Thoracic aorta (tissue), 2 donors: Measurements from ENCODE around the gene FCER2. TPM values are rescaled to one million over a fixed set of nuclear protein-coding genes. Genes with fewer than 3 reads are reported as not detected.
"Not testable (repeated sequence)": the region's sequence is repeated elsewhere in the genome, so short reads cannot be mapped to it uniquely, and the experiment has no call there.

Source experiments
- ATAC-seq: fragments of 150-250 bp; one replicate; pipeline ENCODE4 v1.8.0; 2017; ENCODE audit warnings: low read depth; ENCODE audit not compliant: insufficient number of reproducible peaks, low FRiP score
- DNase-seq: peaks from one replicate; pipeline ENCODE4 v3.0.0-alpha.2; 2020; ENCODE audit warnings: low spot score
- H3K27ac ChIP-seq, 2 donors: fragments of 200-600 bp; sonication (generic); 1 replicate in 1 of 2; 2 replicates in 1 of 2; pipeline ENCODE4 v1.5.1; 2016; ENCODE audit warnings: mild to moderate bottlenecking in 2 of 2, moderate library complexity in 2 of 2
- H3K27me3 ChIP-seq: fragments of 200-600 bp; sonication (generic); replicated peaks from 2 replicates; pipeline ENCODE4 v1.6.0; 2016; ENCODE audit warnings: mild to moderate bottlenecking; ENCODE audit not compliant: insufficient read depth
- H3K36me3 ChIP-seq: fragments of 200-600 bp; sonication (generic); one replicate; pipeline ENCODE4 v1.5.1; 2016
- H3K4me1 ChIP-seq, 2 donors: fragments of 200-600 bp; sonication (generic); 1 replicate in 1 of 2; 2 replicates in 1 of 2; pipeline versions ENCODE4 v1.5.1 to v1.6.0; 2016; ENCODE audit warnings: low read depth in 2 of 2, mild to moderate bottlenecking in 1 of 2; ENCODE audit not compliant: control insufficient read depth in 1 of 2
- H3K4me3 ChIP-seq: fragments of 200-600 bp; sonication (generic); 2 replicates; pipeline ENCODE4 v1.5.1; 2016; ENCODE audit warnings: mild to moderate bottlenecking
- H3K9me3 ChIP-seq: fragments of 200-600 bp; sonication (generic); 2 replicates; pipeline ENCODE4 v1.5.1; 2016
- total RNA-seq, 2 donors: library from RNA; depleted of rRNA; stranded (reverse); fragments of >200 nt; gene quantifications; one replicate each; pipeline versions ENCODE4 v1.1.0 to v1.2.3, GENCODE V29; 2016
- TF ChIP-seq, protein P1 (sequence below): fragments of 200-600 bp; sonication (generic); IDR thresholded peaks from one replicate; pipeline ENCODE4 v1.5.1; 2019; ENCODE audit warnings: antibody characterized with exemption

Gene FCER2
- total RNA-seq, 2 donors from 2014 or later = 1.4 to 1.5 TPM

DNA sequence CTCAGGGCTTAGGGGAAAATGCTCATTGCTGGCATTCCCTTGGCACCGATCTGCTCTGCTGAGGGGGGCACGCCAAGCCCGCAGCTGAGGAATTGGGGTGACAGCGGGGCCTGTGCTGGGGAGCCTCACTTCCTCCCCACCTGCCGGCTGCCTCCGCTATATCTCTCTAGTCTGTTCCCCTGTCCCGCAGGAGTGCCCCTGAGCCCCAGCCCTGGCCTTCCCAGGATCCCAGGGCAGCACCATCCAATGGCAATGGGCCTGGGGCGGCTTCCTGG lies 55.6 kb downstream of the FCER2 start:
- no peaks in the 10 kb centered on the region for H3K27me3 ChIP-seq
- H3K9me3 ChIP-seq = no peaks in the 10 kb centered on the region
- no peak overlapping the region for H3K27ac ChIP-seq
- TF ChIP-seq, protein P1, sequence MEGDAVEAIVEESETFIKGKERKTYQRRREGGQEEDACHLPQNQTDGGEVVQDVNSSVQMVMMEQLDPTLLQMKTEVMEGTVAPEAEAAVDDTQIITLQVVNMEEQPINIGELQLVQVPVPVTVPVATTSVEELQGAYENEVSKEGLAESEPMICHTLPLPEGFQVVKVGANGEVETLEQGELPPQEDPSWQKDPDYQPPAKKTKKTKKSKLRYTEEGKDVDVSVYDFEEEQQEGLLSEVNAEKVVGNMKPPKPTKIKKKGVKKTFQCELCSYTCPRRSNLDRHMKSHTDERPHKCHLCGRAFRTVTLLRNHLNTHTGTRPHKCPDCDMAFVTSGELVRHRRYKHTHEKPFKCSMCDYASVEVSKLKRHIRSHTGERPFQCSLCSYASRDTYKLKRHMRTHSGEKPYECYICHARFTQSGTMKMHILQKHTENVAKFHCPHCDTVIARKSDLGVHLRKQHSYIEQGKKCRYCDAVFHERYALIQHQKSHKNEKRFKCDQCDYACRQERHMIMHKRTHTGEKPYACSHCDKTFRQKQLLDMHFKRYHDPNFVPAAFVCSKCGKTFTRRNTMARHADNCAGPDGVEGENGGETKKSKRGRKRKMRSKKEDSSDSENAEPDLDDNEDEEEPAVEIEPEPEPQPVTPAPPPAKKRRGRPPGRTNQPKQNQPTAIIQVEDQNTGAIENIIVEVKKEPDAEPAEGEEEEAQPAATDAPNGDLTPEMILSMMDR = no peak
- H3K4me3 ChIP-seq = no peak overlapping the region
- H3K4me1 ChIP-seq = no peaks in the 10 kb centered on the region
- no peak for DNase-seq
- H3K36me3 ChIP-seq = no peaks in the 10 kb centered on the region
- ATAC-seq = no peak

DNA sequence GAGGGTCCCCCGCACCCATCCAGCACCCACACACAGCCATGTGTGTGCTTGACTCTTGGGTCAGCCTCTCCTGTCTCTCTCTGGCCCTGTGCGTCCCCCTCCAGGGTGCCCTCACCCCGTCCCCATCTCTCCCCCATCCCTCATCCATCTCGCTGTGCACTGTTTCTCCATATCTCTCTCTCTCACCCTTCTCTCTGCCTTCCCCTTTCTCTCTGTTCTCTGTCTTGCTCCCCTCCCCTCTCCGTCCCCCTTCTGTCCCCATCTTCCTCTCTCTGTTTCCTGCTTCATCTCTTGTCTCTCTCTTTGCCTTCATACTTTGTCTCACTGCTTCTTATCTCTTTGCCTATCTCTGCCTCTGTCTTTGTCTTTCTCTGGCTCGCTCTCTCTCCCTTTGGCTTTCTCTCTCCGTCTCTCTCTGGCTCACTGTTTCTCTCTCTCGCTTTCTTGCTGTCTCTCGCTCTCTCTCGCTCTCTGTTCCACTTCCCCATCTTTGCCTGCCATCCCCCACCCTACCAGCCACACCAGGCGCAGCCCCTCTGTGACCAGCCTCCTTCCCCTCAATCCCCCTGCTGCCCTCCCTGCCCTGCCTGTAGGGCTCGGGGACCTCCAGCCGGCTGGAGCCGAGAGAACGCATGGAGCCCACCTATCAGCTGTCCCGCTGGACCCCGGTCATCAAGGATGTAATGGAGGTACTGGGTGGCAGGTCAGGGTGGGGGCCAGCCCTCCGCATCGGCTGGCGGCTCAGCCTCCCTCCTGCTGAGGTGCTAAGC lies 56.1 kb downstream of the FCER2 start:
- no peak overlapping the region for H3K27ac ChIP-seq
- H3K4me1 ChIP-seq = no peaks in the 10 kb centered on the region
- TF ChIP-seq, protein P1 = no peak
- H3K4me3 ChIP-seq = no peak overlapping the region
- no peaks in the 10 kb centered on the region for H3K27me3 ChIP-seq
- no peaks in the 10 kb centered on the region for H3K36me3 ChIP-seq
- H3K9me3 ChIP-seq = no peaks in the 10 kb centered on the region
- ATAC-seq (no peak), DNase-seq (no peak)

DNA sequence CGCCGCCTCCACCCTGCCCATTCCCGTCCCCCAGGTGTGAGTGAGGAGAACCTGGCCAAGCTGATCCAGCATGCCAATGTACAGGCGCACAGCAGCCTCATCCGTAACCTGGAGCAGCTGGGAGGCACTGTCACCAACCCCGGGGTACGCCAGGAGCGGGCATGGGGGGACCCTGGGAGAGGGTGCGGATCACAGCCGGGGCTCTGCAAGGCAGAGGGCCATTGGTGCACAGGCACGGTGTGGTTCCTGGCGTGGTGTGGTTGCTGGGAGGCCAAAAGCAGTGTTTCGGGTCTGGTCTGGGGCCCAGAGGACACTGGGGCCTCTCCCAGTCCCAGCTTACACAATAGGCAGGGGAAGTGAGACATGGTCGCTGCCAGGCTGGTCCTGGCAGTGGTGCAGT lies 56.8 kb downstream of the FCER2 start:
- TF ChIP-seq, protein P1 = no peak
- H3K36me3 ChIP-seq = no peaks in the 10 kb centered on the region
- no peak overlapping the region for H3K27ac ChIP-seq
- H3K9me3 ChIP-seq = no peaks in the 10 kb centered on the region
- H3K27me3 ChIP-seq = no peaks in the 10 kb centered on the region
- no peak for ATAC-seq
- no peaks in the 10 kb centered on the region for H3K4me1 ChIP-seq
- no peak overlapping the region for H3K4me3 ChIP-seq
- no peak for DNase-seq

DNA sequence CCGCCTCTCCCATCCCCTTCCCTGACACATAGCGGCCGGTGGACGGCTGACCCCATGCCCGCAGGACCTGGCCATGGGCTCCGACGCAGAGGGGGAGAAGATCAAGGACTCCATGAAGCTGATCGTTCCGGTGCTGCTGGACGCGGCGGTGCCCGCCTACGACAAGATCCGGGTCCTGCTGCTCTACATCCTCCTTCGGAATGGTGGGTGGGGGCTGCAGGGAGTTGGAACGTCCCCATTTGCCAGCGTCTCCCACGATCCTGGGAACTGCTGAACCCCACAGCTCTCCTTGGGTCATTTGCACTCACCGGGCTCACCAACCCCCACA lies 57.4 kb downstream of the FCER2 start:
- TF ChIP-seq, protein P1 = no peak
- Histone ChIP-seq H3K27ac (no peak overlapping the region), H3K27me3 (no peaks in the 10 kb centered on the region), H3K36me3 (no peaks in the 10 kb centered on the region), H3K4me1 (no peaks in the 10 kb centered on the region), H3K4me3 (no peak overlapping the region), H3K9me3 (no peaks in the 10 kb centered on the region)
- DNase-seq (no peak), ATAC-seq (no peak)

DNA sequence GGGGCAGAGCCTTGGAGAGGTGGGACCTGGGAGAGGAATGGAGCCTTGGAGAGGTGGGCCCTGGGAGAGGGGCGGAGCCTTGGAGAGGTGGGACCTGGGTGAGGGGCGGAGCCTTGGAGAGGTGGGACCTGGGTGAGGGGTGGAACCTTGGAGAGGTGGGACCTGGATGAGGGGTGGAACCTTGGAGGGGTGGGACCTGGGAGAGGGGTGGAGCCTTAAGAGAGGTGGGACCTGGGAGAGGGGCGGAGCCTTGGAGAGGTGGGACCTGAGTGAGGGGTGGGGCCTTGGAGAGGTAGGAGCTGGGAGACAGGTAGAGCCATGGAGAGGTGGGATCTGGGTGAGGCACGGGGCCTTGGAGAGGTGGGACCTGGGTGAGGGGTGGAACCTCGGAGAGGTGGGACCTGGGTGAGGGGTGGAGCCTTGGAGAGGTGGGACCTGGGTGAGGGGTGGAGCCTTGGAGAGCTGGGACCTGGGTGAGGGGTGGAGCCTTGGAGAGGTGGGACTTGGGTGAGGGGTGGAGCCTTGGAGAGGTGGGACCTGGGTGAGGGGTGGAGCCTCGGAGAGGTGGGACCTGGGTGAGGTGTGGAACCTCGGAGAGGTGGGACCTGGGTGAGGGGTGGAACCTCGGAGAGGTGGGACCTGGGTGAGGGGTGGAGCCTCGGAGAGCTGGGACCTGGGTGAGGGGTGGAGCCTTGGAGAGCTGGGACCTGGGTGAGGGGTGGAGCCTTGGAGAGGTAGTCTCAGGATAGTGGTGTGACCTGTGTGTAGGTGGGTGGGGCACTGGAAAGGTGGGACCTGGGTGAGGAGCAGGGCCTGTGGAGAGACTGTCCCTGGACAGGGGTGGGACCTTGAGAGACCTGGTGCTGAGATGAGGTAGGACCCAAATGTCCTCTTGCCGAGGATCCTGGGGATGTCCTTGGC lies 58.0 kb downstream of the FCER2 start:
- not testable (repeated sequence) for H3K4me1 ChIP-seq, DNase-seq, H3K4me3 ChIP-seq, H3K27me3 ChIP-seq, ATAC-seq, H3K27ac ChIP-seq, H3K36me3 ChIP-seq, H3K9me3 ChIP-seq
